Stomach (tissue), 9 donors: ENCODE data around the gene BTBD17. TPM values are rescaled to one million over a fixed set of nuclear protein-coding genes. Genes with fewer than 3 reads are reported as not detected.
A peak's percentile ranks its signal among the peaks of the same experiment; 100 is the strongest.
"Not testable (repeated sequence)": the region's sequence is repeated elsewhere in the genome, so short reads cannot be mapped to it uniquely, and the experiment has no call there.

Experiments used
- DNase-seq, 2 donors: peaks; one replicate each; pipeline versions ENCODE4 v3.0.0 to v3.0.0-alpha.2; 2013 to 2019
- H3K27ac ChIP-seq, 5 donors: fragments of 200-600 bp in 4 of 5; sonication (generic) in 4 of 5; one replicate each; pipeline ENCODE4 v1.5.1; 2013 to 2019; ENCODE audit warnings: mild to moderate bottlenecking in 1 of 5, moderate library complexity in 1 of 5
- H3K27me3 ChIP-seq, 3 donors: fragments of 200-600 bp; sonication (generic); one replicate each; pipeline ENCODE4 v1.5.1; 2017 to 2019; ENCODE audit warnings: mixed run types in 1 of 3
- H3K36me3 ChIP-seq, 4 donors: fragments of 200-600 bp; sonication (generic); 1 replicate in 3 of 4; 2 replicates in 1 of 4; pipeline ENCODE4 v1.5.1; 2016 to 2019
- H3K4me1 ChIP-seq, 4 donors: fragments of 200-600 bp; sonication (generic); one replicate each; pipeline ENCODE4 v1.5.1; 2016 to 2019
- H3K4me3 ChIP-seq, 4 donors: fragments of 200-600 bp; sonication (generic) in 3 of 4; one replicate each; pipeline ENCODE4 v1.5.1; 2016 to 2019; ENCODE audit warnings: mild to moderate bottlenecking in 1 of 4
- H3K9me3 ChIP-seq, 4 donors: fragments of 200-600 bp; sonication (generic); one replicate each; pipeline ENCODE4 v1.5.1; 2016 to 2019
- EP300 ChIP-seq: sonication (generic); formaldehyde crosslinking; IDR thresholded peaks from one replicate; pipeline ENCODE4 v1.6.1; 2017; ENCODE audit warnings: antibody characterized with exemption
- POLR2A ChIP-seq, 4 donors: fragments of 450-650 bp; IDR thresholded peaks; one replicate each; pipeline ENCODE4 v1.6.1; 2016; ENCODE audit warnings: antibody characterized with exemption in 4 of 4, control low read depth in 2 of 4, mild to moderate bottlenecking in 1 of 4, moderate library complexity in 1 of 4
- POLR2AphosphoS5 ChIP-seq, 3 donors: sonication (generic); formaldehyde crosslinking; IDR thresholded peaks; one replicate each; pipeline ENCODE4 v1.6.1; 2016; ENCODE audit warnings: antibody characterized with exemption in 3 of 3
- WGBS, 5 donors: extraction: QIAGEN DNeasy Blood & Tissue Kit in 3 of 5; methylation state at CpG; one replicate each; pipeline versions ENCODE4 v1.1.5 to v1.1.7; 2013 to 2018; 5-methylcytosine and 5-hydroxymethylcytosine counted together
- intact Hi-C: fragments of 100-400 bp; cut with DNase I; formaldehyde crosslinking; loops from one replicate; pipeline ENCODE4 v1.15.1; 2023; ENCODE audit warnings: low total_unique reads
- polyA plus RNA-seq, 3 donors: library from polyadenylated mRNA; stranded (reverse); fragments of 200-250 nt; gene quantifications; one replicate each; pipeline ENCODE4 v1.2.3, GENCODE V29; 2013
- total RNA-seq, 5 donors: library from RNA; depleted of rRNA; stranded (reverse); fragments of >200 nt; gene quantifications; one replicate each; pipeline versions ENCODE4 v1.1.0 to v1.2.3, GENCODE V29; 2014 to 2016
- TF ChIP-seq, protein P1 (sequence below), 7 experiments: fragments of 450-650 bp in 4 of 7; fragments of 200-600 bp in 3 of 7; sonication (generic) in 3 of 7; IDR thresholded peaks; one replicate each; pipeline ENCODE4 v1.5.1; 2016 to 2019; ENCODE audit warnings: antibody characterized with exemption in 7 of 7, control low read depth in 2 of 7, mild to moderate bottlenecking in 1 of 7
- donor health status: healthy with polysubstance abuse.
- donor health status: Bipolar disorder and iron deficiency.
- donor health status: healthy.

The BTBD17 gene
- total and polyA plus RNA-seq, 8 donors = not detected

GRCh38 chr17:74407384-74407783 is 45.7 kb upstream of the BTBD17 start:
- Histone ChIP-seq H3K27ac (peak overlapping the region; percentile 64 to 85 (median 80)), H3K27me3 (peaks cover 0 to 10% (median 0%) of the 10 kb centered on the region in 3 donors), H3K9me3 (no peaks in the 10 kb centered on the region), H3K4me3 (no peak overlapping the region), H3K4me1 (peaks cover 32 to 43% (median 37%) of the 10 kb centered on the region in 4 donors), H3K36me3 (no peaks in the 10 kb centered on the region)
- intact Hi-C loops = no loop called here
- no peak for TF ChIP-seq POLR2A (IDR thresholded peaks at IDR 0.05)
- TF ChIP-seq POLR2AphosphoS5 (IDR thresholded peaks at IDR 0.05) = peak in 2 of 3 donors; percentile 80 to 84
- peak in 1 of 2 donors; percentile 93 for DNase-seq
- 30 to 72% (median 43%) methylated on average over 5 of the region's 5 CpGs for WGBS, 5 donors

DNA sequence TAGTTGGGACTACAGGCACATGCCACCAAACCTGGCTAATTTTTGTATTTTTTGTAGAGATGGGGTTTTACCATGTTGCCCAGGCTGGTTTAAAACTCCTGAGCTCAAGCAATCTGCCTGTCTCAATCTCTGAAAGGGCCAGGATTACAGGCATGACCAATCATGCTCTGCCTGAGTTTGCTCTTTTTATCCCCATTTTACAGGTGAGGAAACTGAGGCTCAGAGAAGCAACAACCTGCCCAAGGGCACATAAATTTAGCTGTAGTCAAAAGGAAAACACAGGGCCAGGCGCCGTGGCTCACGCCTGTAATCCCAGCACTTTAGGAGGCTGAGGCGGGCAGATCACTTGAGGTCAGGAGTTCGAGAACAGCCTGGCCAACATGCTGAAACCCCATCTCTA is 43.6 kb upstream of the BTBD17 start:
- intact Hi-C loops, H3K9me3 ChIP-seq: not testable (repeated sequence)
- 91 to 100% (median 92%) methylated on average over 5 of the region's 5 CpGs for WGBS, 5 donors

DNA sequence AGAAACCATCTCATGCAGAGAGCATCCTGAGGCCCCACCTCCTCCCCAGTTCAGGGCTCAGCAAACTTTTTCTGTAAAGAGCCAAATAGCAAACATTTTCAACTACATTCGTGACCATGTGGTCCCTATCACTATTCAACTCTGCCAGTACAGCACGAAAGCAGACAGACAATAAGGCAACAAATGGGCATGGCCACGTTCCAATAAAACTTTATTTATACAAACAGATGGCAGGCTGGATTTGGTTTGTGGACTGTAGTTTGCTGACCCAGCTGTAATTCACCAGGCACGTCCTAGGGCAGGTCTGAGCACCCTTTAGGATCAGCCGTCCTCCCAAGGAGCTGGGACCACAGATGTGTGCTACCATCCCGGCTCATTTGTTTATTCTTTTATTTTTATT is 43.1 kb upstream of the BTBD17 start:
- Histone ChIP-seq H3K4me1 (peaks cover 26 to 35% (median 33%) of the 10 kb centered on the region in 4 donors), H3K27me3 (peaks cover 0 to 10% (median 0%) of the 10 kb centered on the region in 3 donors), H3K4me3 (no peak overlapping the region), H3K9me3 (no peaks in the 10 kb centered on the region), H3K27ac (peak overlapping the region in 2 of 5 donors; percentile 15 to 80), H3K36me3 (no peaks in the 10 kb centered on the region)
- intact Hi-C loops = no loop called here
- WGBS, 5 donors = 48 to 65% (median 55%) methylated on average over 6 of the region's 6 CpGs
- TF ChIP-seq EP300 (no peak), POLR2AphosphoS5 (IDR thresholded peaks at IDR 0.05) (no peak), POLR2A (IDR thresholded peaks at IDR 0.05) (no peak)
- TF ChIP-seq, protein P1, sequence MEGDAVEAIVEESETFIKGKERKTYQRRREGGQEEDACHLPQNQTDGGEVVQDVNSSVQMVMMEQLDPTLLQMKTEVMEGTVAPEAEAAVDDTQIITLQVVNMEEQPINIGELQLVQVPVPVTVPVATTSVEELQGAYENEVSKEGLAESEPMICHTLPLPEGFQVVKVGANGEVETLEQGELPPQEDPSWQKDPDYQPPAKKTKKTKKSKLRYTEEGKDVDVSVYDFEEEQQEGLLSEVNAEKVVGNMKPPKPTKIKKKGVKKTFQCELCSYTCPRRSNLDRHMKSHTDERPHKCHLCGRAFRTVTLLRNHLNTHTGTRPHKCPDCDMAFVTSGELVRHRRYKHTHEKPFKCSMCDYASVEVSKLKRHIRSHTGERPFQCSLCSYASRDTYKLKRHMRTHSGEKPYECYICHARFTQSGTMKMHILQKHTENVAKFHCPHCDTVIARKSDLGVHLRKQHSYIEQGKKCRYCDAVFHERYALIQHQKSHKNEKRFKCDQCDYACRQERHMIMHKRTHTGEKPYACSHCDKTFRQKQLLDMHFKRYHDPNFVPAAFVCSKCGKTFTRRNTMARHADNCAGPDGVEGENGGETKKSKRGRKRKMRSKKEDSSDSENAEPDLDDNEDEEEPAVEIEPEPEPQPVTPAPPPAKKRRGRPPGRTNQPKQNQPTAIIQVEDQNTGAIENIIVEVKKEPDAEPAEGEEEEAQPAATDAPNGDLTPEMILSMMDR (IDR thresholded peaks at IDR 0.05) = no peak
- no peak for DNase-seq

More for the DNA sequence above, 43.6 kb upstream of the BTBD17 start:
- not testable (repeated sequence) for H3K36me3 ChIP-seq, DNase-seq, H3K4me3 ChIP-seq
- Histone ChIP-seq H3K27me3 (peaks cover 0 to 10% (median 0%) of the 10 kb centered on the region in 3 donors), H3K27ac (peak overlapping the region in 1 of 5 donors; percentile 80), H3K4me1 (peaks cover 31 to 40% (median 37%) of the 10 kb centered on the region in 4 donors)

- WGBS, 5 donors = 52 to 80% (median 79%) methylated on average over 3 to 7 of the region's 7 CpGs
These were observed 42.5 kb upstream of the BTBD17 start for GRCh38 chr17:74404218-74404617.

GRCh38 chr17:74403512-74404137 is 42.0 kb upstream of the BTBD17 start:
- 43 to 68% (median 62%) methylated on average over 6 to 12 of the region's 12 CpGs for WGBS, 5 donors
- no peak for DNase-seq
- no peak for TF ChIP-seq POLR2AphosphoS5 (IDR thresholded peaks at IDR 0.05)
- TF ChIP-seq EP300 = no peak
- no peak for TF ChIP-seq POLR2A (IDR thresholded peaks at IDR 0.05)
- TF ChIP-seq, protein P1 (IDR thresholded peaks at IDR 0.05) = no peak
- H3K36me3 ChIP-seq = no peaks in the 10 kb centered on the region
- intact Hi-C loops = no loop called here
- H3K9me3 ChIP-seq = no peaks in the 10 kb centered on the region
- H3K4me1 ChIP-seq = peaks cover 19 to 26% (median 23%) of the 10 kb centered on the region in 4 donors
- peaks cover 0 to 10% (median 0%) of the 10 kb centered on the region in 3 donors for H3K27me3 ChIP-seq
- H3K27ac ChIP-seq = peak overlapping the region in 2 of 5 donors; percentile 10 to 33
- no peak overlapping the region for H3K4me3 ChIP-seq

More at GRCh38 chr17:74404218-74404617, 42.5 kb upstream of the BTBD17 start:
- H3K36me3 ChIP-seq = no peaks in the 10 kb centered on the region
- TF ChIP-seq POLR2A (IDR thresholded peaks at IDR 0.05) (no peak), EP300 (no peak), POLR2AphosphoS5 (IDR thresholded peaks at IDR 0.05) (no peak)
- TF ChIP-seq, protein P1 (IDR thresholded peaks at IDR 0.05) = no peak
- H3K4me1 ChIP-seq = peaks cover 20 to 29% (median 27%) of the 10 kb centered on the region in 4 donors
- no peak for DNase-seq
- intact Hi-C loops = no loop called here
- peak overlapping the region in 2 of 5 donors; percentile 10 to 33 for H3K27ac ChIP-seq
- no peak overlapping the region for H3K4me3 ChIP-seq
- no peaks in the 10 kb centered on the region for H3K9me3 ChIP-seq
- peaks cover 0 to 10% (median 0%) of the 10 kb centered on the region in 3 donors for H3K27me3 ChIP-seq
